ENCODE results near the gene SLC30A2.

Gene SLC30A2

GRCh38 chr1:26038477-26038876, 7.4 kb downstream of the SLC30A2 start:
- no peaks in the 10 kb centered on the region for H3K9me3 ChIP-seq (ENCODE audit: control insufficient read depth, insufficient read depth, low read depth, low read length)
- TF ChIP-seq PRDM4 (tag by site-specific recombination; IDR thresholded peaks at IDR 0.05) (no peak), GLIS1 (tag by site-specific recombination; IDR thresholded peaks at IDR 0.05) (no peak), ZNF23 (tag by site-specific recombination; IDR thresholded peaks at IDR 0.05; ENCODE audit: borderline replicate concordance) (no peak), HIC1 (tag by site-specific recombination; IDR thresholded peaks at IDR 0.05) (no peak), ZBTB17 (tag by site-specific recombination; IDR thresholded peaks at IDR 0.05) (no peak), ZNF324 (tag by site-specific recombination; IDR thresholded peaks at IDR 0.05) (no peak)
- no peak overlapping the region for H3K27ac ChIP-seq (ENCODE audit: extremely low read depth, low read depth, low read length)
- ChIA-PET POLR2A (no interaction called here), CTCF (interaction anchor here (0.6 to 7.5 kb wide), 6 partner anchors 9 to 378 kb away, joined by 3 to 80 read pairs (median 4); no protein-coding TSS in a partner anchor)
- H3K4me1 ChIP-seq (ENCODE audit: control insufficient read depth, insufficient read depth, low read length): no peaks in the 10 kb centered on the region
- H3K4me3 ChIP-seq (ENCODE audit: low read depth, low read length): no peak overlapping the region
- H3K36me3 ChIP-seq (ENCODE audit: control insufficient read depth in 2 of 2, insufficient read depth in 1 of 2, low read length in 2 of 2): no peaks in the 10 kb centered on the region

GRCh38 chr1:26037904-26038303, 8.0 kb downstream of the SLC30A2 start:
- Histone ChIP-seq H3K36me3 (ENCODE audit: control insufficient read depth in 2 of 2, insufficient read depth in 1 of 2, low read length in 2 of 2) (no peaks in the 10 kb centered on the region), H3K4me3 (ENCODE audit: low read depth, low read length) (no peak overlapping the region), H3K27ac (ENCODE audit: extremely low read depth, low read depth, low read length) (no peak overlapping the region), H3K9me3 (ENCODE audit: control insufficient read depth, insufficient read depth, low read depth, low read length) (no peaks in the 10 kb centered on the region), H3K4me1 (ENCODE audit: control insufficient read depth, insufficient read depth, low read length) (no peaks in the 10 kb centered on the region)
- ChIA-PET CTCF (interaction anchor here (0.6 to 7.5 kb wide), 4 partner anchors 107 to 290 kb away, joined by 3 to 80 read pairs (median 4); no protein-coding TSS in a partner anchor), POLR2A (no interaction called here)
- no peak for TF ChIP-seq YY2 (tag by site-specific recombination; IDR thresholded peaks at IDR 0.05)
- no peak for TF ChIP-seq ZNF394 (tag by site-specific recombination; IDR thresholded peaks at IDR 0.05; ENCODE audit: borderline replicate concordance)
- no peak for TF ChIP-seq GLIS2 (tag by site-specific recombination; IDR thresholded peaks at IDR 0.05)
- no peak for TF ChIP-seq ZNF19 (tag by site-specific recombination; IDR thresholded peaks at IDR 0.05; ENCODE audit: low read depth)
- no peak for TF ChIP-seq ZNF416 (tag by site-specific recombination; IDR thresholded peaks at IDR 0.05)
- no peak for TF ChIP-seq PRDM4 (tag by site-specific recombination; IDR thresholded peaks at IDR 0.05)
- no peak for TF ChIP-seq ZNF169 (tag by site-specific recombination; IDR thresholded peaks at IDR 0.05)
- no peak for TF ChIP-seq HOXA7 (CRISPR knock-in tag; IDR thresholded peaks at IDR 0.05; ENCODE audit: borderline replicate concordance)
- TF ChIP-seq ZBTB10 (tag by site-specific recombination; IDR thresholded peaks at IDR 0.05): no peak
- no peak for TF ChIP-seq ZNF621 (tag by site-specific recombination; IDR thresholded peaks at IDR 0.05)
- TF ChIP-seq ZNF660 (tag by site-specific recombination; IDR thresholded peaks at IDR 0.05): no peak
